Posterior vena cava (tissue), 2 donors: Measurements from ENCODE around the gene ALPK3. TPM values are rescaled to one million over a fixed set of nuclear protein-coding genes. Genes with fewer than 3 reads are reported as not detected.
"Not testable (repeated sequence)": the region's sequence is repeated elsewhere in the genome, so short reads cannot be mapped to it uniquely, and the experiment has no call there.

Experiments used
- DNase-seq: peaks from one replicate; pipeline ENCODE4 v3.0.0-alpha.2; 2020; ENCODE audit warnings: low spot score
- intact Hi-C, 2 donors: fragments of 100-400 bp; cut with DNase I; formaldehyde crosslinking; loops; one replicate each; pipeline versions ENCODE4 v1.14.1 to v1.14.2; 2022 to 2023
- total RNA-seq, 2 donors: library from RNA; stranded (reverse); fragmentation: NEBNext Ultra II Directional; extraction: Animal tissue kit (Norgen Biotek cat#: 25700); gene quantifications; one replicate each; pipeline ENCODE4 v1.2.1, GENCODE V29; 2021
- donor health status: DM: yes; HTN: yes; CAD: no.
- donor health status: DM: yes; HTN: yes; CAD: no.

The ALPK3 gene
- total RNA-seq, 2 donors from 2014 or later: 18.6 to 27.3 TPM

DNA sequence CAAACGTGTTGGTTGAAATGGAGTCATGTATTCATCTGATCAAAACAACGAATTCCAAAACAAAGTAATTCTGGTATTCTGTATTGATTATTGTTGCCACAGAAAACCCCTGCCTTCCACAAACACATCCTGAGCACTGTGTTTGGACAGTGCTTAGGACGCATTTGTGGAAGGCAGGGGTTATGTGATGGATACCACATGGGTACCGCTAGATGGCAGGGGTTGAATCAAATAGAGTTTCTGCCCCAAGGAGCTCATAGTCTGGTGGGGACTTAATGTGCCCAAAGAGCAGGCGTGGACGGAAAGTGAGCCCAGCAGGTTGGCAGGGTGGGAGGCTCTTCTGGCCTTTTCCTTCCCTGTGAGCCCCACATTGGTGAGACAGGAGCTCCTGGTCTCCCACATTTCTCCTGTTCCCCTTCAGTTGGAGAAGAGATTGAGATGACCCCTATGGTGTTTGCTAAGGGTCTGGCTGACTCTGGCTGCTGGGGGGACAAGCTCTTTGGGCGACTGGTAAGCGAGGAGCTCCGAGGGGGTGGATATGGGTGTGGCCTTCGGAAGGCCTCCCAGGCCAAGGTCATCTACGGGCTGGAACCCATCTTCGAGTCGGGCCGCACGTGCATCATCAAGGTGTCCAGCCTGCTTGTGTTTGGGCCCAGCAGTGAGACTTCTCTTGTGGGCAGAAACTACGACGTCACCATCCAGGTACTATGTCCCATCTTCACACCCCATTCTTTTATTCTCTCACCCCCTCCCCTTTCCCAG lies 45.2 kb downstream of the ALPK3 start:
- DNase-seq: peak; percentile 59
- intact Hi-C loops: loop anchor here in 1 of 2 donors (5.0 kb wide), 1 partner anchor 65 kb away; no protein-coding TSS in a partner anchor

GRCh38 chr15:84863565-84864443 lies 46.6 kb downstream of the ALPK3 start:
- DNase-seq: peak; percentile 64
- intact Hi-C loops: loop anchor here in 1 of 2 donors (5.0 kb wide), 1 partner anchor 63 kb away; no protein-coding TSS in a partner anchor

GRCh38 chr15:84864444-84864795 lies 47.3 kb downstream of the ALPK3 start:
- no peak for DNase-seq
- intact Hi-C loops: loop anchor here in 1 of 2 donors (5.0 kb wide), 1 partner anchor 63 kb away; no protein-coding TSS in a partner anchor

DNA sequence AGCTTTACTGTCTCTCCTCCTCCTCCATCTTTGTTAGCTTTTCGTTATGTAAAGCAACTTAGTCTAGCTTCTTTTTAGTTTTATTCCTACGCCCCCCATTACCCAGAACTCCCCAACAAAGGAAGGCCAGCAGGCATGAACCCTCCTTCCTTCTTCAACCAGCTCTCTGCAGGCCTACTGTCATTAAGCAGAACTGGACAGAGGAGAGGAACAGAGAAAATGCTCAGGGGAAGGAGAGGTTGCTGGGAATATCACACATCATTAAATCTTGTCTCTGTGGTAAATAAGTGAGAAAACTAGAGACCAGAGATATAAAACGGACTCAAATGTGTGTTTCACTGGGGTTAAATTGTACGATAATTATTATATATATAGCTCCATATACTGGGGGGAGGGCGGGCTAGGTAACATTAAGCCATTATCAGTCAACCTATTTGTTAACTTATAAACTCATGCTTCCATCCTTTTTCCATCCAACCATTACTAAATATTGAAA lies 48.0 kb downstream of the ALPK3 start:
- intact Hi-C loops: loop anchor here in 1 of 2 donors (5.0 kb wide), 1 partner anchor 62 kb away; no protein-coding TSS in a partner anchor

GRCh38 chr15:84868037-84868880 lies 51.1 kb downstream of the ALPK3 start:
- no peak for DNase-seq
- intact Hi-C loops: loop anchor here in 1 of 2 donors (5.0 kb wide), 1 partner anchor 59 kb away; no protein-coding TSS in a partner anchor

More for the DNA sequence above, 48.0 kb downstream of the ALPK3 start:
- DNase-seq: no peak

- DNase-seq: peak; percentile 63
- intact Hi-C loops: loop anchor here in 1 of 2 donors (5.0 kb wide), 1 partner anchor 58 kb away; no protein-coding TSS in a partner anchor
Observed at GRCh38 chr15:84869510-84869909, 52.4 kb downstream of the ALPK3 start.

GRCh38 chr15:84871428-84871985 lies 54.4 kb downstream of the ALPK3 start:
- intact Hi-C loops: no loop called here
- peak; percentile 52 for DNase-seq

GRCh38 chr15:84872009-84872910 lies 55.1 kb downstream of the ALPK3 start:
- peak; percentile 37 for DNase-seq
- intact Hi-C loops: no loop called here

GRCh38 chr15:84873997-84874396 lies 56.8 kb downstream of the ALPK3 start:
- intact Hi-C loops: no loop called here
- DNase-seq: no peak

DNA sequence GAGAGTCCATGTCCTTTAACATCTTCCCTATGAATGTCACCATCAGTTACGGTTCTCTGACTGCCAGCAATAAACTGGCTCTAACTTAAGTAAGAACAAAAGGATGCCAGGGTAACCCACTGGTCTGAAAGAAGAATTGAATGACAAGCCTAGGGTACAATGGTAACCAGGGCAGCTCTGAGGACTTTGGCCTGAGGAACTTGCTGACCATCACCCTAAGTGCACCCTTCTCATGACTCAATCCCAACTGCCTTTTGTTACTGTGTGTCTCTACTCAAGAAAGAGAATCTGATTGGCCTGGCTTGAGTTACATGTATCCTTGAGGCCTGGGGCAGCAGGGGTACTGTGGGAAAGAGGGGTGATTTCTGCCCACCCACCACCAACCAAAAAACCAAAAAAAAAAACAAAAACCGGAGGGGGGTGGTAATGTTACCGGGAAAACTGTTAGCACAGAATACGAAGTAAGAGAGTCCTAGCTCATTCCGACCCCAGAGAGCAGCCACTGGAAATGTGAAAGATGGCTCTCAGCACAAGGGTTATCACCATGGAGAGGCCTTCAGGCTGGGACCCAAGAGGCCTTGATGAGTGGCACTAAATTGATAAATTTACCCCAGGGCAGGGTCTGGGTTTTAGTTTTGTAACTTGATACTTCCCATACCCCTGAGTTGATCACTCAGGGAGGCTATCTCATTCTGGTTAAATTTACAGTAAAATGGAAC lies 58.0 kb downstream of the ALPK3 start:
- intact Hi-C loops: no loop called here
- no peak for DNase-seq

GRCh38 chr15:84876269-84876668 lies 59.1 kb downstream of the ALPK3 start:
- DNase-seq: no peak
- intact Hi-C loops: no loop called here

- peak; percentile 53 for DNase-seq
- intact Hi-C loops: not testable (repeated sequence)
Observed at GRCh38 chr15:84877701-84878100, 60.5 kb downstream of the ALPK3 start.

DNA sequence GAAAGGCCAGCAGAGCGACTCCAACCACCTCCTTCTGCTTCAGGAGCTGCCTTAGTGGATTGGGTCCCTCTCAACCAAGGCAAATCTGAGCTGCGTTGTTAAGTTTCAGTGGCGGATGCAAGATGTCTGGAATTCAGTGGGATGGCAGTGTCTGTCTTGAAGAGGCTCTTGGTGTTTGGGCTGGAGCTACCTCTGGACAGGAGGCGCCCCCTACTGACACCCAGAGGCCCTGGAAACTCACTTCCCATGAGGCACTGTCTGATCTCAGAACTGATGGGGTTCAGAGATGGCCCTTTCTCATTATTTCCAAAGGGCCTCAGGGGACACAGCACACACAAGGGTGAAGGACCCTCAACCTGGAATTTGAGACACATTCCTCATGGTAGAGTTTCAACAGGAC lies 61.3 kb downstream of the ALPK3 start:
- intact Hi-C loops: no loop called here
- peak; percentile 90 for DNase-seq

GRCh38 chr15:84879088-84879780 lies 62.1 kb downstream of the ALPK3 start:
- DNase-seq: peak; percentile 78
- intact Hi-C loops: no loop called here

GRCh38 chr15:84880007-84880406 lies 62.9 kb downstream of the ALPK3 start:
- DNase-seq: no peak

DNA sequence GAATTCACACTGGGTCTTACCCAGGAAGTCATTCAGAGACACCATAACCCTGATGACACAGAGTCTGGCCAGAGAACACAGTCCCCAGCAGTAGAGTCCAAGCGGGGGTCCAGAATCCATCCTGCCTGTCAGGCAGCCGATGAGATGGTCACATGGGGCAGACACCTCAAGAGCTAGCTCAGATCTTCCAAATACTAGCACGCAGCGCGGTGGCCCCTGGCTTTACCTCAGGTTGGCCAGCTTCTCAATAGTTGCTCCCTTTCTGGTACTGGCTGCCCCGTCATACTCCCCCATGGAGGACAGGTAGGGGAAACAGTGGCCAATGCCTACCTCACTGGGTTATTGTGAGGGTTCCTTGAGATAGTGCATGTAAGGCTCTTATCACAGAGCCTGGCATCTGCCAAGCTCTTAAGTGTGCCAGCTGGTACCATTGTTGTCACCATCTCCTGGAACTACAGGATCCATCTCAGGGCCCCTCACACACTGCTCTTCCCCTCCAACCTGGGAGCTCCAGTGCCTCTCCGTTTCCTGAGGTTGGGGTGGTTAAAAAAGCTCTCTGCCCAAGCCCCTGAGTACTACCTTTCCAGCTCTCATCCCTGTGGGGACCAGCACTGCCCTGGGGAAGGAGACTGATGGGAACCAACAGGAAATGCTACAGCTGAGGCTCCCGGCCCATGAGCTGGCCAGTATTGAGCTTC lies 63.8 kb downstream of the ALPK3 start:
- intact Hi-C loops: loop anchor here in 1 of 2 donors (5.0 kb wide), 1 partner anchor 41 kb away; no protein-coding TSS in a partner anchor
- DNase-seq: peak; percentile 51

More at GRCh38 chr15:84880007-84880406, 62.9 kb downstream of the ALPK3 start:
- intact Hi-C loops: loop anchor here in 1 of 2 donors (5.0 kb wide), 1 partner anchor 42 kb away; no protein-coding TSS in a partner anchor
